CD1c-positive myeloid dendritic cell (primary cell): ENCODE data around the gene TUBA4B.
"Not testable (repeated sequence)": the region's sequence is repeated elsewhere in the genome, so short reads cannot be mapped to it uniquely, and the experiment has no call there.

Source experiments
- DNase-seq: peaks from one replicate; pipeline ENCODE4 v3.0.0-alpha.2; 2016; ENCODE audit errors: extremely low spot score

TUBA4B gene

DNA sequence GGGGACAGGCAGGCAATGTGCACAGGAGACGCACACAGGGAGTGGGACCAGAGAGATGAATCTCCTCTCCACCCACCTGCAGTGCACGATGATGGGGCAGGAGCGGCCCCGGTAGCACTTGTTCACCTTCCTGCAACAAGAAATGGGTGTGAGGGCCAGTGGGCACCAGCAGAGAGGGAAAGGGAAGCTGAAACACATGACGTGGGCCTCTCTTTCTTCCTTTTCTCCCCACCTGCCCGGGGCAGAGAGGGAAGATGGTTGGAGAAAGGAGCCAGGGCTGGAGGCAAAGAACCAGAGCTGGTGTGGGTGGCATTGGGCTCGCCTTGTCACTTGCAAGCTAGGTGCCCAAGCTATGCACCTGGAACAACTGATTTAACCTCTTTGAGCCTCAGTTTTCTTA is 38.4 kb downstream of the TUBA4B start:
- DNase-seq = no peak

DNA sequence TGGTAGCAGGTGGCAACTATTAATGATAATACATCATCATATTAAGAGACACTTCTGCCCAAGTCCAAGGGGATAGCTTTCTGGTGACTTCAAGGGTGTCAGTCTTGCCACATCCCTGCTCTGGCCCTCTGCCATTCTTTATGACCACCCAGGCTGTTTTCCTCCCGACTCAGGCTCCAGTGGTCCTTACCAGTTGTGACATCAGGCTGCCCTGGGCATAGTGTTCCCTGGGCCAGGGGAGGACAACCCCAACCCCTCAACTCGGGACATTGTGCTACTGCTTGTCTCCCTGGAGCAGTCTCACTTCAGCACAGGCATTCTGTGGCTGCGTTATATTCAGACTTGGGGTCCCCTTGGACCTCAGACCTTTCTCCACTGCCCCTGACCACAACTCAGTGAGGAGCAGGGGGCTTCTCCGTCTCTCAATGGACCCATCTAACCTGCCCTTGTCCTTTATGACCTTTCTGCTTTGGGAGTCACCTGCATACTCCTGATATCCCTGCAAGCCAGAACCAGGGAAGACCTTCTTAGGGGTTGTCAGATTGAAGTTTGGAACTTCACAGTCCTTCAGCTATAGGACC is 39.0 kb downstream of the TUBA4B start:
- no peak for DNase-seq

DNA sequence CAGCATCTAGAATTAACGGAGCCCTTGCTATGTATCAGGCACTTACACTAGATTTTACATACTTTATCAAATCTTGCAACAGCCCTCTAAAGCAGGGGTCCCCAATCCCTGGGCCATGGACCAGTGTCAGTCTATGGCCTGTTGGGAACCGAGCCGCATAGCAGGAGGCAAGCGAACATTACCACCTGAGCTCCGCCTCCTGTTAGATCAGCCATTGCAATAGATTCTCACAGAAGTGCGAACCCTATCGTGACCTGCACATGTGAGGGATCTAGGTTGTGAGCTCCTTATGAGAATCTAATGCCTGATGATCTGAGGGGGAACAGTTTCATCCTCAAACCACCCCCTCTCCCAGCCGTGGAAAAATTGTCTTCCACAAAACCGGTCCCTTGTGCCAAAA is 39.6 kb downstream of the TUBA4B start:
- DNase-seq = no peak

DNA sequence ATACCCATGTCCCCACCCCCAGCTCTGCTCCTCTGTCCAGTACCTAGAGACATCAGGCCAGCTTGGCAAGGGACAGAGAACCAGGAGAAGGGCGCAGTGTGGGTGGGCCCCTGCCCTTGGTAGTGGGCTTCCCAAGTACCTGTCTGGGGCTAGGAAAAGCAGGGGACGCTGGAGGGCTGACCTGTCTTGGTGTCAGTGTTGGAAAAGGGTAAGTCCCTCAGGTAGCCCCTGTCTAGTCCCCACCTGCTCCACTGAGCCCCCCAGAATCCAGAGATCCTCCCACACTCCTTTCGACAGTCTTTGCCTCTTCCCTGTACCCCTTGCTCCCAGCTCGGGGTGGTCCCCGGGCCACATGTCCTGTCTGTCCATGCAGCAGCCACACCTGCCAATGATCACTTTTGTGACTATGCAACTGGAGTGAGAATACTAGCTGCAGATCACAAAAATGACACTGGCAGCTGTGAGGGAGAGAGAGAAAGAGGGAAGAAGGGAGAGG is 40.7 kb downstream of the TUBA4B start:
- DNase-seq = no peak

DNA sequence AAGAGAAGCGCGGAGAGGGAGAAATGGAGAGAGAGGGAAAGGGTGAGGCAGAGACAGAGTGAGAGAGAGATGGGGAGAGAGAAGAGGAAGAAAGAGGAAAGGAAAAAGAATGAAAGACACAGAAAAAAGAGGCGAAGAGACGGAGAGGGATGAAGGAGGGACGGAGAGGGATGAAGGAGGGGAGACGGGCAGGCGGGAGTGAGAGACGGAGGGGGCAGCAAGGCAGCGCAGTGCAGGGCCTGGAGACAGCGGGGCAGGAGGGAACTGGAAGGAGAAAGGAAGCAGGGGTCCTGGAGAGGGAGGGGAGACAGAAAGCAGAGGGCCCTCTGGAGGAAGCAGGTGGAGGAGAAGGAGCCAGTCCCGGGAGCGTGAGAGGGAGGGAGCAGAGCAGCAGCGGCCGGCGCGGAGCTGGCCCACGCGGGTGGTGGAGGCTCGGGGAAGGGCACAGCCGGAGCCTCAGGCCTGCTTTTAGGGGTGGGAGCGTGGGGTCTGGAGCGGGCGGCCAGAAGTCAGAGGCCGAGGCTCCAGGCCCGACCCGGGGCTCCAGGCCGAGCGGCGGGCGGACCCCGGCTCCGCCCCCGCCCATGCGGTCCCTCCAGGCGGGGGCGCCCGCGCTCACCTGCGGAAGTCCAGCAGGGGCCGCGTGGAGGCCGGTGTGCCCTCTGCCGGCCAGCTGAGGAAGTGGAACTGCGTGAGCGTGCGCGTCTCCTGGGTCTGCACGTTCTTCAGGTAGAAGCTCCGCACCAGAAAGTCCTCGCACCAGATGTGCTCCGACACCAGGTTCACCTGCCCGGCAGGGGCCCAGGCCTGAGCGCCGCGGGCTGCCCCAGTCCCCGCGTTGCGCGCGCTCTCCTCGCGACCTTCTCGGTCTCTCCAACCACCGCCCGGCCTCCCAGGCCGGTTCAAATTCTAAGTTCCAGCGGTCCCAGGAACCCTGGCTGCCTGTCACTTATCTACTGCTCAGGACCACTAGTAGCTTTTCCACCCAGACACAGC is 41.6 kb downstream of the TUBA4B start:
- peak; percentile 93 for DNase-seq

DNA sequence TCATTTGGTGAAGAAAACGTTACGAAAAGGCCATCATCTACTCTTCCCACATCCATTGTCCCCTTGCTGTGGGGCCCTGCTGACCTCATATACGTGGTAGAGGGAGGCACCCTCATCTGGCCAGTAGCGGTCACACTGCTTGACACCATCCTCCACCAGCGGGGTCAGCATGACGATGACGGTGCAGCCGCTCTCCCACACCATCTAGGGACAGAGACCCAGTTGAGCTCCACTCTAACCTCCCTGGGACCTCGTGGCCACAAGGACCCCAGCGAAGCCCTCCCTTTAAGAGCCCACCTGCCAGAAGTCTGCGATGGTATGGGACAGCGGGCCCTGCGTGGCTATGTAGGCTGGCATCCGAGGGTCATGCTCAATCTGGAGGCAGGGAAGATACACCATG is 43.1 kb downstream of the TUBA4B start:
- DNase-seq = no peak

DNA sequence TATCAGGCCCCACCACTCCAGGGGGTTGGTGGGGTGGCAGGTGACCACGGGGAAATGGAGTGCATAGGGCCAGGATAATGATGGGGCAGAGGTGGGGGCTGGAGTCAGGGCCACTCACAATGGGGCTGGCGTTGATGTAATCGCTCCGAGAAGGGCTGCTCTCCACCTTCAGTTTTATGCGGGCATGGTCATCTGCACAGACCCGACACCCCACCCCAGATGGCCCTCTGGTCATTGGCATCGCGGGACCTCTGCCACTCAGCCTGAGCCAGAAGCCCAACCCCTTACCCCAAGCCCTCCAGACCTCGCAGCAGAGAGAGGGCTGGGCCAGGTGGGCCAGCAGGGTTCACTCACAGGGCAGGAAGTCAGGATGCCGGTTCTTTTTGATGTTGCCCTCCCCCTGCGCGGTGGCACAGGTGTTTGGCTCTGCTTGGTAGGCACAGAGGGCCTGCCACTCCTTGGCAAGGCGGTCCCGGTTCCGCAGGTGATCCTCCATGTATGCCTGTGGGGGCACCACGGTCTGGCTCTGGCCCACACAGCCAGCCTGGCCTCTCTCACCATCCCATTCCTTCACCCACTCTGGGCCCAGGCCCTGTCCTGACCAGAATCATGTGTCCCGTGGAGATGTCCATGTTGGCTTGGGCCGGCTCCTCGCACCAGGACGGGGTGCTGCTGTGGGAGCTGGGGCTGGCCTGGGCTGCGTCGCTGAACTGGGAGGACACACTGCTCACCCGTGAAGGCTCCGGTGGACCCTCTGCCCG is 43.8 kb downstream of the TUBA4B start:
- no peak for DNase-seq

DNA sequence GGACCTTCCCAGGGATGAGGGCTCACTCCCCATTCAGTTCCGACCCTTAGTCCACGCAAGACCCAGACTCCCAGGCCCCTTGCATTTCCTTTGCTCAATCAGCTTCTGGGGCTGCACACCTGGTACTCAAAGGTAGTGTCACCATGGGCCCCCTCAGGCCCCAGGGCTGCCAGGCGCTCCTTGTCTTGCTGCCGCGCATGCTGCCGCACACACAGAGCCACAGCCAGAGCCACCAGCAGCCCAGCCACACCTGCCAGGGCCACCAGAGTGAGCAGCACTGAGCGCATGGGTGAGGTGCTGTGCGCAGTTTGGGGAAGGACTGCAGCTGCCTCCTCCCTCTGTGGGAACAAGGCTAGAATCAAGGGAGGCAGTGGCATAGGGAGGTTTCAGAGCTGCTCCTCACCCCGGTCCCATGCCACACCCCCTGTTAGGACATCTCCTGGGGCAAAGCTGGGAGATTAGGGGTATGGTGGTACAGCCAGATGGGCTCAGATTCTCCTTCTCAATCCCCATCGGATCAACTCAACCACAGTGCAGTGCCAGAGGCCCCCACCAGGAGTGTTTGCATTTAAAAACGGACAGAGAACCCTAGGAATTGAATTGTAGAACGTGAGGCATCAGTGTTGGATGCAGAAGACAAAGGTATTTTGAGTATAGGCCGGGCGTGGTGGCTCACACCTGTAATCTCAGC is 44.9 kb downstream of the TUBA4B start:
- peak; percentile 10 for DNase-seq

DNA sequence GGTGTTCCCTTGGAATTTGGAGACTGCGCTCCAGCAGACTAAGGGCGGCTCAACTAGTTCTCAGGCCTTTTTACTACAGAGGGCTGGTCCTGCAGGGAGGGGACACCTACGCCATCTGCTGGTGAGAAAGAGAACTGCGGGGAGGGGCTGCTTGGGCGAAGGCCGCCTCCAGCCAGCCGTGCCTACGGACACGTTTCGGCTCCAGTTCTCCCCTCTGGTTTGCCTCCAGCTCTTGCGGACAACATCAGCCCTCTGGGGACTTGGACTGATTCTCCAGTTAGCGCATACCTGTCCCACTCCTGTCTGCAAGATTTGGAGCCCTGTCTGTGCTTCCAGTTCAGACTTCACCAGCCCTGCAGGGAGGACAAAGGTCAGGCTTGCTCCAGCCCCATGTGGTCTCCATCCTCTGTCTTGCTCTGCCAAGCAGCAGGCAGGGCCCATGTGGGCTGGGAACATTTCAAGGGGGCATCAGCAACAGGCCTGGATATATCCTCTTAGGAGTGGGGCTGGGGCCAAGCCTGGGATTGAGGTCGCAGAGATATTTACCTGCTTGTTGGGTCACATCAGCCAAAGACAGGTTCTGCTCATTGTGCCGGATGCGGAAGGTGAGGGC is 45.8 kb downstream of the TUBA4B start:
- DNase-seq = peak; percentile 89

DNA sequence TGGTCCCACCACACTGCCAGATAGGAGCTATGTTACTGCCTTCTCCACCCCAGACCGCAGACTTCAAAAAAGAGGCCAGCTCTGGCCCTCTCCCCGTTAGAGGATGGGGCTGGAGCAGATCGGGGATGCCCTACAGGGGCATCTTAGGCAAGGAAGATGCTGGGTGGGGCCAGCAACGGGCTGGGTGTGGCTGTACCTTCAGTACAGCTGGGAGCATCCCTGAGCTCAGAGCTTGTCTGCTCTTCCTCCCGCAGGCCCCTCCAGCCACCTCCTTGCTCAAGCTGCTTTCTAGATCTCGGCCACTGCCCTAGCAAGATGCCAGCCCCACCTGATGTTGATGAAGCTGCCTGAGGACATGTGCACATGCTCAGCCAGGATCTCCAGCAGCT is 46.3 kb downstream of the TUBA4B start:
- DNase-seq = no peak

DNA sequence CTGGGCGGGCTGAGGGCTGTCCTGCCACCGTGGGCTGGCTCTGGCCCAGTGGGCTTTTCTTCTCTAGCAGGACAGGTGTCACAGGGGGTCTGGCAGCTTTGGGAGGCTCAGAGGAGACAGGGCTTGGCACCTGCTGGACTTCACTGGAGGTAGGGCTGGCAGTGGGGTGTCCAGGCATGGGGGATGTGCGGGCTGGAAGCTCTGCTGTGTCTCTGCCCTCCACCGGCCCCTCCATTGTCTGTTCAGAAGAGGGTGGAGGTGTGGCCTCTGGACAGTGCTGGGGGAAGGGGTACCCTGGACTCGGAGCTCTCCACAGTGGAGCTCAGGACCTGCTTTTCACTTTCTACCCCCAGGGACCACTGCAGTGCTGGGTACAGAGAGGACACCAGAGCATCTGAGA is 47.0 kb downstream of the TUBA4B start:
- DNase-seq = no peak

DNA sequence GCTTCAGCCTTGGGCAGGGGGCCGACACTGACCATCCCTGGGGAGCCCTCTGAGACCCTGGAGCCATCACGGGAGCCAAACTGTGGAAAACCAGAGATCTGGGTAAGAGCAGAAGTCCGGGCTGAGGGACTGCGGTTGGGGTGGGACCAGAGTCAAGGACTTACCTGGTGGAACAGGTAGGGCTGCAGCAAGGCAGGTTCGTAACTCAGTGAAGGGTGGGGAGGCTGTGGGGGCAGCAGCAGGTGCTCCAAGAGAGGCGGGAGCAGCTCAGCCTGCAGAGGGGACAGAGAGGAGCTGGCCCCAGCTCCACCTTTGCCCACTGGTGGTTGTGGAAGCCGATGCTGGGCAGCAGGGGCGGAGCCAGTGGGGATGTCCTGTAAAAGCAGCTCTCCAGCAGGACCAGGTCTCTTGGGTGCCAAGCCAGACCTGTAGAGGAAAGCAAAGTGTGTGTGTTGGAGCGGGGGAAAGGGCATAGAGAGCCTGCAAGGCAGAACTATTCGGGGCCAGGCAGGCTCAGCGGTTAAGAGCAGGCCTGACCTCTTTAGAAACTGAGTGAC is 49.4 kb downstream of the TUBA4B start:
- DNase-seq = no peak

DNA sequence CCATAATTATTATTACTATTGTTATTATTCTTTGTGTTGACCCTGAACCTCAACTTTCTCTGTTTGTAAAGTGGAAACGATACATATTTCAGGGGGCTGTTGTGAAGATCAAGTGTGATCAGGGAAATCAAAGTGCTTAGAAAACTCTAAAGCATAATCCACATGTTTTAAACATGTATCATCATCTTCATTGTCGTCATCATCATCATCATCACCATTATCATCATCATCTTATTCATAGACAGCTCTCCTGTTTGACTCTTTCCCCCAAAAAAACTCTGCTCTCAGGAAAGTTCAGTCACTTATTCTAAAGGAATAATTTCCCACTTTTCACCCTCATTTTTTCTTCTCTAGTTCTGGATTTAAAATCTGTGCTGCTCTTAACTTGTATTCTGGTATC is 51.2 kb downstream of the TUBA4B start:
- no peak for DNase-seq

DNA sequence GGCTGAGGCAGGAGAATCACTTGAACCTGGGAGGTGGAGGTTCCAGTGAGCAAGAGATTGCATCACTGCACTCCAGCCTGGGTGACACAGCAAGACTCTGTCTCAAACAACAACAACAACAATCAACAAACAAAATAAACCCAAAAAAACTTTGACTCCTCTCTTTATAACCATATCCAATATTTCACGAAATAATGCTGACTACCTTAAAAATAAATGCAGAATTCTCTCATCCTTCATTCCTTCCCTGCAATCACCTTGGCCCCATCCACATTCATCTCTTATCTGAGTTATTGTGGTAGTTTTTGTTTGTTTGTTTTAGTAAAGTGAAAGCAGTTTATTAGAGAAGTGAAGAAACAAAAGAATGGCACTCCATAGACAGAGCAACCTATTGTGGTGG is 53.0 kb downstream of the TUBA4B start:
- DNase-seq = no peak

DNA sequence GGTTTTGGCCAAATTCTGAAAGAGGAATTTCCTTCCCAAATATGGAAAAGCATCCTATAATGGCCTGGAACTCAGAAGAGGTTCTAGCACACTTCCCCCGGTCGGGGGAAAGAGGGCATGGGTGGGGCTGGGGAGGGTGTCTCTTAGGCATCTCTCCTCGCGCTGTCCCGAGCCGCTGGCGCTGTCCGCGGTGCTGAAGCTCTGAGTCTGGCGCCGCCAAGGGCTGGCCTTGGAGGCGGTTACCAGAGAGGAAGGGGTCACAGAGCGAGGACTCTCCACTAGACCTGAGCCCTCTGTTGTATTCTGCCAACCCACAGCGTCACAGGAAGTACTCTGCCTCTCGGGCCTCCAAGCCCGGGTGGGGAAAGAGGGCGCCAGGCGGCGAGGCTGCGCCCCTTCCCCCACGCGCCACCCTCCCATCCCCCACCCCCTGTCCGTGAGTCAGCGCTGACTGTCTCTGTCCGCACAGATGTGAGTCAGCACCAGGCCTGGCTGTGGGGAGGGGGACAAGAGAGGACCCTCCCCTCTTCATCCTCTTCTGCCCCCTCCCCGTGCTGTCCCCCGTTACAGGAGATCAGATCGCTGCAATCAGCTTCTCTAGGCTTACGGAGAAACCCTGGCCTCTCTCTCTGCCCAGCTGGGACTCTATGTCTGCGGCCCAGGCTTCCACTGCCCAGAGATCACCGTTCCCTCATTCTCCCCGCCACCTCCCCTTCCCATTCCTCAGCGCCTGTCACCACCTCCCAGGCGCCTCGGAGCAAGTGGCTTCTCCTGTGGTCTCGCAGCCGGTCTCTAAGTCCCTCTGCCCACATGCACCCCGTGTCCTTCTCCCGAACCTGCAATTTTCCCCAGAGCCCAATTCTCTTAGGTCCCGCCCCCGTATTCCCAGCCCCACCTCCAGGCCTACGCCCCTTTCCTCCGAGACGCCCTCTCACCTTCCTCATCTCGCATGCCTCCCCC is 55.4 kb downstream of the TUBA4B start:
- DNase-seq = peak; percentile 77

DNA sequence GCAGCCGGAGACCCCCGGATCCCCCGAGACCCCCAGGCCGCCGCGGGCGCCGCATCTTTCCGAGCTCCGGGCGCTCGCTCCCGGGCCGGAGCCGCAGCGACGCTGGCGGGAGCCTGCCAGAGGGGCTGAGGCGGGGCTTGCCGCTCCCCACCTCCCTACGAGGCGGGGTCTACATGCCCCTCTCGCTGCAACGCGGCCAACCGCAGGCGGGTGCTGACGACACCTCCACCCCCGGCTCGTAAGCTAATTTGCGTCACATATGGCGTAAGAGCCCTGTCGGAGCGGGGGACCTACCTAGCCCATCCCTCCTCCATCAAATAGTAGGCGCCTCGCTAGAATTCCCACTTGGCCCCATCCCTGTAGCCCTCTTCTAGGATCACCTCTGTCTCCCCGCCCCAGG is 56.2 kb downstream of the TUBA4B start, which contains the start of gene PTPRN:
TSS of gene PTPRN (minus strand) at position 124 of the 400 bp plus-strand sequence. CDS start at position 55, 69 bp downstream.
- DNase-seq = no peak

DNA sequence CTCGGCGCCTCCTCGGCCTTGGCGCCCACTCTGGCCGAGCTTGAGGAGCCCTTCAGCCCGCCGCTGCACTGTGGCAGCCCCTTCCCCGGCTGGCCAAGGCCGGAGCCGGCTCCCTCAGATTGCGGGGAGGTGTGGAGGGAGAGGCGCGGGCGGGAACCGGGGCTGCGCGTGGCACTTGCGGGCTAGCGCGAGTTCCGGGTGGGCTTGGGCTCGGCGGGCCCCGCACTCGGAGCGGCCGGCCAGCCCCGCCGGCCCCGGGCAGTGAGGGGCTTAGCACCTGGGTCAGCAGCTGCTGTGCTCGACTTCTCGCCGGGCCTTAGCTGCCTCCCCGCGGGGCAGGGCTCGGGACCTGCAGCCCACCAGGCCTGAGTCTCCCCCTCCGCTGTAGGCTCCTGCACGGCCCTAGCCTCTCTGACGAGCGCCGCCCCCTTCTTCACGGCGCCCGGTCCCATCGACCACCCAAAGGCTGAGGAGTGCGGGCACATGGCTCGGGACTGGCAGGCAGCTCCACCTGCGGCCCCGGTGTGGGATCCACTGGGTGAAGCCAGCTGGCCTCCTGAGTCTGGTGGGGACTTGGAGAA is 59.7 kb downstream of the TUBA4B start:
- DNase-seq = not testable (repeated sequence)

DNA sequence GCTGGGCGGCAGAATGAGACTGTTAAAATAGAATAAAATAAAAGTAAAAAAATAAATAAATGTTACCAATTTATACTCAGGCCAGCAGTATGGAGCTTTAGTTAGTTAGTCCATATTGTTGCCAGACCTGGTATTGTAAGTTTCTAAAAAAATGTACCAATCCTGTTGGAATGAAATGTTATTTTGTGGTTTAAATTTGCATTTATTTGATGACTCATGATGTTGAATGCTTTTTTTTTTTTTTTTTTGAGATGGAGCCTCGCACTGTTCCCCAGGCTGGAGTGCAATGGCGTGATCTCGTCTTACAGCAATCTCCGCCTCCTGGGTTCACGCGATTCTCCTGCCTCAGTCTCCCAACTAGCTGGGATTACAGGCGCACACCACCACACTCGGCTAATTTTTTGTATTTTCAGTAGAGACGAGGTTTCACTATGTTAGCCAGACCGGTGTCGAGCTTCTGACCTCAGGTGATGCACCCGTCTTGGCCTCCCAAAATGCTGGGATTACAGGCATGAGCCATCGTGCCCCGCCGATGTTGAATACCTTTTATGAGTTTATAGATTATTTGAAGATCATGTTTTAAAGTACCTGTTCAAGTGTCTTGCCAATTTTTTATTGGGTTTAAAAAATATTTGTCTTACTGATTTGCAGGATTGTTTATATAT is 61.9 kb downstream of the TUBA4B start:
- no peak for DNase-seq
